Keratinocyte (primary cell): ENCODE data around the gene ZMIZ1. TPM values are rescaled to one million over a fixed set of nuclear protein-coding genes. Genes with fewer than 3 reads are reported as not detected.

ENCODE experiments used
- DNase-seq: peaks from one replicate; pipeline ENCODE4 v3.0.0-alpha.2; 2011; ENCODE audit warnings: low read depth, missing footprints, low spot score
- FAIRE-seq: peaks from 2 replicates; lab custom pipeline; 2011; peaks lifted over from hg19 to GRCh38; lab: Jason Lieb, UNC
- H2AFZ ChIP-seq: 2 replicates; pipeline ENCODE4 v1.6.0; 2012; ENCODE audit warnings: low read length, control low read depth, inconsistent platforms; ENCODE audit not compliant: control insufficient read depth
- H3K27ac ChIP-seq: 2 replicates; pipeline ENCODE4 v1.5.1; 2011; ENCODE audit warnings: low read length; ENCODE audit not compliant: control insufficient read depth, insufficient read depth
- H3K27me3 ChIP-seq: 3 replicates; pipeline ENCODE4 v1.6.0; 2011; ENCODE audit warnings: low read length; ENCODE audit not compliant: control insufficient read depth, insufficient read depth; ENCODE audit errors: extremely low read depth
- H3K36me3 ChIP-seq, 2 experiments: 2 replicates in 1 of 2; 3 replicates in 1 of 2; pipeline ENCODE4 v1.5.1; 2011; ENCODE audit warnings: low read length in 2 of 2, mild to moderate bottlenecking in 1 of 2; ENCODE audit not compliant: control insufficient read depth in 2 of 2, insufficient read depth in 2 of 2; ENCODE audit errors: extremely low read depth in 1 of 2
- H3K4me1 ChIP-seq: 3 replicates; pipeline ENCODE4 v1.5.1; 2011; ENCODE audit warnings: low read length; ENCODE audit not compliant: control insufficient read depth, insufficient read depth; ENCODE audit errors: extremely low read depth
- H3K4me2 ChIP-seq: 3 replicates; pipeline ENCODE4 v1.6.0; 2011; ENCODE audit warnings: low read depth, low read length; ENCODE audit not compliant: control insufficient read depth, insufficient read depth; ENCODE audit errors: extremely low read depth
- H3K4me3 ChIP-seq, 3 experiments: fragments of 200-600 bp in 1 of 3; sonication (generic) in 1 of 3; 2 replicates in 2 of 3; 3 replicates in 1 of 3; pipeline ENCODE4 v1.5.1; 2011 to 2016; ENCODE audit warnings: low read length in 3 of 3, mild to moderate bottlenecking in 3 of 3, control low read depth in 2 of 3, inconsistent platforms in 1 of 3, low read depth in 1 of 3, mixed read lengths in 1 of 3, mixed run types in 1 of 3, moderate library complexity in 1 of 3; ENCODE audit not compliant: control insufficient read depth in 2 of 3, insufficient read depth in 2 of 3; ENCODE audit errors: extremely low read depth in 1 of 3
- H3K79me2 ChIP-seq: 2 replicates; pipeline ENCODE4 v1.6.0; 2012; ENCODE audit warnings: low read length; ENCODE audit not compliant: control insufficient read depth, insufficient read depth
- H3K9ac ChIP-seq: 3 replicates; pipeline ENCODE4 v1.6.0; 2011; ENCODE audit warnings: low read length; ENCODE audit not compliant: control insufficient read depth, insufficient read depth; ENCODE audit errors: extremely low read depth
- H3K9me1 ChIP-seq: 3 replicates; pipeline ENCODE4 v1.6.0; 2011; ENCODE audit warnings: low read length; ENCODE audit not compliant: control insufficient read depth, insufficient read depth; ENCODE audit errors: extremely low read depth
- H3K9me3 ChIP-seq: 2 replicates; pipeline ENCODE4 v1.5.1; 2012; ENCODE audit warnings: low read depth, low read length; ENCODE audit not compliant: control insufficient read depth
- H4K20me1 ChIP-seq: 3 replicates; pipeline ENCODE4 v1.6.0; 2011; ENCODE audit warnings: low read length; ENCODE audit not compliant: control insufficient read depth, insufficient read depth; ENCODE audit errors: extremely low read depth
- EZH2 ChIP-seq: IDR thresholded peaks from one replicate; pipeline ENCODE4 v1.6.1; 2012; ENCODE audit warnings: inconsistent platforms, mild to moderate bottlenecking, low read length, moderate library complexity
- dilution Hi-C: fragments of 300-500 bp; cut with MboI; formaldehyde crosslinking; loops from one replicate; pipeline ENCODE4 v1.7.0; 2020; ENCODE audit warnings: low sequenced_read_pairs; ENCODE audit not compliant: extremely low pct_ligation_motif_present
- polyA plus RNA-seq, 5 experiments: library from polyadenylated mRNA; depleted of rRNA in 3 of 5; stranded (reverse) in 3 of 5; stranded (forward) in 1 of 5; unstranded in 1 of 5; fragments of >200 nt; gene quantifications; 1 replicate in 1 of 5; 2 replicates in 3 of 5; 3 replicates in 1 of 5; pipeline versions ENCODE4 v1.2.1 to v1.2.3, GENCODE V29; 2011 to 2012; ENCODE audit warnings: missing spikeins in 2 of 5, low read depth in 1 of 5, low replicate concordance in 1 of 5
- TF ChIP-seq, protein P1 (sequence below), 3 experiments: IDR thresholded peaks in 1 of 3; conservative IDR thresholded peaks in 1 of 3; optimal IDR thresholded peaks in 1 of 3; 2 replicates in 2 of 3; 3 replicates in 1 of 3; pipeline versions ENCODE3 to v1.5.1; 2011; ENCODE audit warnings: low read length in 3 of 3, mild to moderate bottlenecking in 3 of 3, moderate library complexity in 2 of 3, control low read depth in 1 of 3, inconsistent platforms in 1 of 3; ENCODE audit not compliant: insufficient read depth in 2 of 3; ENCODE audit errors: extremely low read depth in 1 of 3

ZMIZ1 gene
- polyA plus RNA-seq, 1 donor (not counting 4 experiments of a cell fraction or from before 2014, with no cell fraction given), result 1.8 TPM

DNA sequence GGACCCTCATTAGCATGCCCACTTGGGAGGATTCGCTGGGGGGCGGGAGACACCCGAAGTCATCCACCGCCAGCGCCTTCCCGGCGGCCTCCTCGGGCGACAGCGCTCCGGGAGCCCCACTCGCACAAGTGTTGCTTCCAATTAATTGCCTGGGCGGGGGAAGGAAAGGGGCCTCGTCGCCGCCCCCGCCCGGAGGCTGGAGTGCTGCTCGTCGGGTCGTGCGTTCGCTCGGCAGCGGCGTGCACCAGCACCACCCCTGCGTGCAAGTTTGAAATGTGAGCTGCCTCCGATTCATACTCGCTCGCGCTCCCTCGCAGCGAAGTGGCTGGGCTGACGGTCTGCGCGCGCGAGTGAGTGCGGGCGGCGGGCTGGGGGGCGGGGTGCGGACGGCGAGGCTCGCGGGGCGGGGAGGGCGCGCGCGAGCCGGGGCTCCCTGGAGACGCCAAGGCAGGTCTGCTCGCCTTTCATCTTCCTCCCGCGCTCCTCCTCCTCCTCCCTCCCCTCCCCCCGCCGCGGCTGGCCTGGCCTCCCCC, 173.9 kb downstream of the ZMIZ1 start:
- dilution Hi-C loops, result no loop called here
- TF ChIP-seq EZH2, result no peak
- TF ChIP-seq, protein P1, sequence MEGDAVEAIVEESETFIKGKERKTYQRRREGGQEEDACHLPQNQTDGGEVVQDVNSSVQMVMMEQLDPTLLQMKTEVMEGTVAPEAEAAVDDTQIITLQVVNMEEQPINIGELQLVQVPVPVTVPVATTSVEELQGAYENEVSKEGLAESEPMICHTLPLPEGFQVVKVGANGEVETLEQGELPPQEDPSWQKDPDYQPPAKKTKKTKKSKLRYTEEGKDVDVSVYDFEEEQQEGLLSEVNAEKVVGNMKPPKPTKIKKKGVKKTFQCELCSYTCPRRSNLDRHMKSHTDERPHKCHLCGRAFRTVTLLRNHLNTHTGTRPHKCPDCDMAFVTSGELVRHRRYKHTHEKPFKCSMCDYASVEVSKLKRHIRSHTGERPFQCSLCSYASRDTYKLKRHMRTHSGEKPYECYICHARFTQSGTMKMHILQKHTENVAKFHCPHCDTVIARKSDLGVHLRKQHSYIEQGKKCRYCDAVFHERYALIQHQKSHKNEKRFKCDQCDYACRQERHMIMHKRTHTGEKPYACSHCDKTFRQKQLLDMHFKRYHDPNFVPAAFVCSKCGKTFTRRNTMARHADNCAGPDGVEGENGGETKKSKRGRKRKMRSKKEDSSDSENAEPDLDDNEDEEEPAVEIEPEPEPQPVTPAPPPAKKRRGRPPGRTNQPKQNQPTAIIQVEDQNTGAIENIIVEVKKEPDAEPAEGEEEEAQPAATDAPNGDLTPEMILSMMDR (optimal IDR thresholded peaks at IDR 0.05 in 1 of 3, IDR thresholded peaks at IDR 0.05 in 1 of 3, conservative IDR thresholded peaks at IDR 0.05 in 1 of 3; ENCODE audit: extremely low read depth in 1 of 3, insufficient read depth in 2 of 3, low read length in 3 of 3), result no peak
- H3K9me3 ChIP-seq, result no peaks in the 10 kb centered on the region
- H3K9ac ChIP-seq, result peak overlapping the region; percentile 60
- no peaks in the 10 kb centered on the region for H3K79me2 ChIP-seq
- peak overlapping the region; percentile 79 for H3K4me2 ChIP-seq
- no peak overlapping the region for H2AFZ ChIP-seq
- peaks cover 27% of the 10 kb centered on the region for H3K4me1 ChIP-seq
- no peaks in the 10 kb centered on the region for H3K9me1 ChIP-seq
- no peak for DNase-seq
- no peak for FAIRE-seq
- H3K4me3 ChIP-seq, result peak overlapping the region; percentile 30 to 54 (median 40)
- no peaks in the 10 kb centered on the region for H3K36me3 ChIP-seq
- no peaks in the 10 kb centered on the region for H3K27me3 ChIP-seq
- H3K27ac ChIP-seq, result no peak overlapping the region
- H4K20me1 ChIP-seq, result no peaks in the 10 kb centered on the region

DNA sequence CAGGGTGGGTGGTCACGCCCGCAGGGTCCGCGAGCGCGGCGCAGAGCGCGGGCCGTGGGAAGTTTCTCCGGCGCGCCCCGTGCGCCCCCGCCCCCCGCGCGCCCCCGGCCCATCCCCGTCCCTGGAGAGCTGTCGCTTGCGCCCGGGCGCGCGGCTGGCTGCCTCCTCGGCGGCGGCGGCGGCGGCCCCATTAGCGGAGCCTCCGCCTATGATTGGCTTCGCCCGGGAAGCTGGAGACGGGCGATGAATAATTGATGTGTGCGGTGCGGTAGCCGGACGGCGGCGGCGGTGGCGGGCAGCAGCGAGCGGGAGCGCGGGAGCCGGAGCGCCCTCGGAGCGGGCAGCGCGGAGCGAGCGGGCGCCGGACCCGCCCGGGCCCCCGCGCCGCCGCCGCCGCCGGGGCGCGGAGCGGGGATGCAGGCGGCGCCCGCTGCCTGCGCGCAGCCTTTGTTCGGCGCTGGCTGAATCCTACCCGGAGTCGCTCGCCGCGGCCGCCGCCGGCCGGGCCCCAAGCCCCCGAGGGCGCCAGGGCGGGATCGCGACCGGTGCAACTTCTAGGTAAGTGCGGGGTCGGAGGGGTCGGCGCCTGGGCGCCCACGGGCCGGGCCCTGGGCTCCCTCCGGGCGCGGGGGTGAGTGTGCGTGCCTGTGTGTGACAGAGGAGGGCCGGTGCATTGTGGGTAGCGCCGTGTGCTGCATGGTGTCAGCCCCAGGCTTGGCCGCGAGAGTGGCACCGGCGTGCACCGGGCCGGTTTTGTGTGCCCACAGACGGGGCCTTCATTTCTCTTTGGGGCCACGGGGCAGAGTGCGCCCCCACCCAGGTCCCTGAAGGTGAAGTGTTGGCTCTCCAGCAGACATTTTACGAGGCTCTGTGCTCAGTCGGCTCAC, 174.7 kb downstream of the ZMIZ1 start:
- FAIRE-seq, result no peak
- H3K9ac ChIP-seq, result peak overlapping the region; percentile 10
- no peaks in the 10 kb centered on the region for H3K9me3 ChIP-seq
- peaks cover 20% of the 10 kb centered on the region for H3K4me1 ChIP-seq
- no peak overlapping the region for H3K27ac ChIP-seq
- H4K20me1 ChIP-seq, result no peaks in the 10 kb centered on the region
- TF ChIP-seq EZH2, result no peak
- TF ChIP-seq, protein P1 (optimal IDR thresholded peaks at IDR 0.05 in 1 of 3, IDR thresholded peaks at IDR 0.05 in 1 of 3, conservative IDR thresholded peaks at IDR 0.05 in 1 of 3; ENCODE audit: extremely low read depth in 1 of 3, insufficient read depth in 2 of 3, low read length in 3 of 3), result no peak
- no peak for DNase-seq
- peak overlapping the region; percentile 49 for H3K4me2 ChIP-seq
- peak overlapping the region in 2 of 3 experiments; percentile 30 to 40 for H3K4me3 ChIP-seq
- H3K36me3 ChIP-seq, result no peaks in the 10 kb centered on the region
- dilution Hi-C loops, result no loop called here
- no peaks in the 10 kb centered on the region for H3K79me2 ChIP-seq
- H3K27me3 ChIP-seq, result no peaks in the 10 kb centered on the region
- H3K9me1 ChIP-seq, result no peaks in the 10 kb centered on the region
- H2AFZ ChIP-seq, result no peak overlapping the region
